SK-N-SH (cell line): ENCODE results near the gene AK3. TPM values are rescaled to one million over a fixed set of nuclear protein-coding genes. Genes with fewer than 3 reads are reported as not detected.

Experiments
- CTCF ChIA-PET: fragments of 300-600, 350-600 bp; formaldehyde crosslinking; extraction: SDS; loops from one replicate; lab custom pipeline; 2021; lab: Yijun Ruan, JAX
- POLR2A ChIA-PET: fragments of 350-600 bp; sonication (Branson Sonifier 250); formaldehyde crosslinking; extraction: SDS; loops from one replicate; lab custom pipeline; 2020; ENCODE audit warnings: antibody characterized with exemption, inconsistent platforms; lab: Yijun Ruan, JAX
- DNase-seq: peaks from one replicate; pipeline ENCODE4 v3.0.0; 2012
- H2AFZ ChIP-seq: fragments of 200-600 bp; sonication (generic); 2 replicates; pipeline ENCODE4 v1.8.1; 2016; ENCODE audit warnings: antibody characterized with exemption, mild to moderate bottlenecking, low read depth
- H3F3A ChIP-seq: fragments of 200-600 bp; sonication (generic); replicated peaks from 2 replicates; pipeline ENCODE3; 2016; ENCODE audit warnings: antibody characterized with exemption, mild to moderate bottlenecking; ENCODE audit not compliant: insufficient read depth
- H3K27ac ChIP-seq, 2 experiments: fragments of 200-500 bp in 1 of 2; fragments of 200-600 bp in 1 of 2; sonication (Bioruptor generic) in 1 of 2; sonication (generic), shearing (Covaris generic) in 1 of 2; 2 replicates each; pipeline versions ENCODE4 v1.5.1 to v1.6.1; 2014 to 2016; ENCODE audit warnings: low read depth in 2 of 2, inconsistent platforms in 1 of 2, low read length in 1 of 2, mild to moderate bottlenecking in 1 of 2, mixed read lengths in 1 of 2
- H3K27me3 ChIP-seq: fragments of 200-600 bp; sonication (generic), shearing (Covaris generic); 2 replicates; pipeline ENCODE4 v1.6.1; 2016; ENCODE audit warnings: mixed run types; ENCODE audit not compliant: insufficient read depth
- H3K36me3 ChIP-seq, 2 experiments: fragments of 200-500 bp in 1 of 2; fragments of 200-600 bp in 1 of 2; sonication (Bioruptor generic) in 1 of 2; sonication (generic) in 1 of 2; replicated peaks in 1 of 2; 2 replicates each; pipeline versions ENCODE3 to v1.5.1; 2014 to 2016; ENCODE audit warnings: low read length in 1 of 2, mild to moderate bottlenecking in 1 of 2; ENCODE audit not compliant: insufficient read depth in 2 of 2, control insufficient read depth in 1 of 2
- H3K4me1 ChIP-seq, 2 experiments: fragments of 200-500 bp in 1 of 2; fragments of 200-600 bp in 1 of 2; sonication (Bioruptor generic) in 1 of 2; sonication (generic), shearing (Covaris generic) in 1 of 2; 2 replicates each; pipeline versions ENCODE4 v1.5.1 to v1.6.1; 2014 to 2016; ENCODE audit warnings: low read depth in 1 of 2, low read length in 1 of 2, mixed run types in 1 of 2; ENCODE audit not compliant: insufficient read depth in 2 of 2, control insufficient read depth in 1 of 2
- H3K4me2 ChIP-seq: fragments of 200-600 bp; sonication (generic), shearing (Covaris generic); 2 replicates; pipeline ENCODE4 v1.6.1; 2017; ENCODE audit warnings: mixed run types
- H3K4me3 ChIP-seq, 2 experiments: fragments of 200-500 bp in 1 of 2; fragments of 200-600 bp in 1 of 2; sonication (Bioruptor generic) in 1 of 2; sonication (generic), shearing (Covaris generic) in 1 of 2; 2 replicates each; pipeline versions ENCODE4 v1.5.1 to v1.8.1; 2014 to 2016; ENCODE audit warnings: low read depth in 2 of 2, inconsistent platforms in 1 of 2, low read length in 1 of 2, mild to moderate bottlenecking in 1 of 2, mixed read lengths in 1 of 2, moderate library complexity in 1 of 2
- H3K79me2 ChIP-seq: fragments of 200-600 bp; sonication (generic); 2 replicates; pipeline ENCODE4 v1.8.1; 2017; ENCODE audit warnings: mild to moderate bottlenecking; ENCODE audit not compliant: insufficient read depth
- H3K9ac ChIP-seq: fragments of 200-600 bp; sonication (generic); 2 replicates; pipeline ENCODE4 v1.6.1; 2017; ENCODE audit warnings: mixed run types
- H3K9me2 ChIP-seq: fragments of 200-600 bp; sonication (generic); 2 replicates; pipeline ENCODE4 v1.6.1; 2017; ENCODE audit warnings: mixed run types
- H3K9me3 ChIP-seq: fragments of 200-600 bp; sonication (generic); 2 replicates; pipeline ENCODE4 v1.6.1; 2017; ENCODE audit warnings: mixed run types, mild to moderate bottlenecking, moderate library complexity
- H4K20me1 ChIP-seq: fragments of 200-600 bp; sonication (generic); 2 replicates; pipeline ENCODE4 v1.6.1; 2017; ENCODE audit warnings: mild to moderate bottlenecking, mixed run types; ENCODE audit not compliant: insufficient read depth
- ELF1 ChIP-seq: IDR thresholded peaks from 2 replicates; pipeline ENCODE4 v1.4.0; 2012
- EP300 ChIP-seq, 2 experiments: IDR thresholded peaks; 2 replicates each; pipeline versions ENCODE4 v1.4.0 to v1.6.1; 2012; ENCODE audit warnings: borderline replicate concordance in 1 of 2, low read depth in 1 of 2, low read length in 1 of 2
- FOSL2 ChIP-seq: IDR thresholded peaks from 2 replicates; pipeline ENCODE4 v1.4.0; 2012; ENCODE audit warnings: low read depth, mild to moderate bottlenecking, moderate library complexity, borderline replicate concordance
- FOXJ3 ChIP-seq: sonication (generic); formaldehyde crosslinking; IDR thresholded peaks from 2 replicates; pipeline ENCODE4 v1.5.1; 2020; ENCODE audit warnings: mild to moderate bottlenecking, missing genetic modification reagents
- GABPA ChIP-seq: IDR thresholded peaks from 2 replicates; pipeline ENCODE4 v1.4.0; 2012; ENCODE audit warnings: low read depth, mild to moderate bottlenecking
- JUND ChIP-seq: IDR thresholded peaks from 2 replicates; pipeline ENCODE4 v1.4.0; 2012
- NRF1 ChIP-seq: IDR thresholded peaks from 2 replicates; pipeline ENCODE4 v1.6.1; 2012; ENCODE audit warnings: low read depth, mild to moderate bottlenecking, low read length
- PBX3 ChIP-seq: IDR thresholded peaks from 2 replicates; pipeline ENCODE4; 2012
- RCOR1 ChIP-seq: fragments of 150-350 bp; IDR thresholded peaks from 2 replicates; pipeline ENCODE4 v1.6.1; 2017; ENCODE audit warnings: antibody characterized with exemption, low read length
- SMC3 ChIP-seq: IDR thresholded peaks from 2 replicates; pipeline ENCODE4 v1.6.1; 2012; ENCODE audit warnings: low read depth, low read length, improper control_type of control experiment
- TAF1 ChIP-seq: IDR thresholded peaks from 2 replicates; pipeline ENCODE4 v1.6.1; 2012; ENCODE audit warnings: low read depth, mild to moderate bottlenecking, low read length, moderate library complexity, borderline replicate concordance
- TCF12 ChIP-seq: IDR thresholded peaks from 2 replicates; pipeline ENCODE4 v1.4.0; 2012
- TEAD4 ChIP-seq: IDR thresholded peaks from 2 replicates; pipeline ENCODE4 v1.4.0; 2012; ENCODE audit warnings: mild to moderate bottlenecking, borderline replicate concordance; ENCODE audit not compliant: insufficient read depth
- YY1 ChIP-seq: IDR thresholded peaks from 2 replicates; pipeline ENCODE4 v1.4.0; 2012; ENCODE audit warnings: low read depth, mild to moderate bottlenecking
- ZBTB33 ChIP-seq: IDR thresholded peaks from 2 replicates; pipeline ENCODE4 v1.4.0; 2012; ENCODE audit warnings: low read depth, borderline replicate concordance
- WGBS: methylation state at CpG from one replicate; pipeline ENCODE4 v1.1.6; 2017; ENCODE audit warnings: low lambda C conversion rate; 5-methylcytosine and 5-hydroxymethylcytosine counted together
- polyA plus RNA-seq, 3 experiments: library from polyadenylated mRNA; depleted of rRNA; stranded (reverse); fragments of >200 nt; gene quantifications; 2 replicates each; pipeline ENCODE4 v1.2.3, GENCODE V29; 2012

Gene AK3
- polyA plus RNA-seq, 1 of the 3 experiments (the other 2 are of a cell fraction): 20.6 TPM

- CTCF ChIA-PET: interaction anchor here (1.1 kb wide), 1 partner anchor 92 kb away, joined by 3 read pairs; no protein-coding TSS in a partner anchor
- Histone ChIP-seq H3K4me3 (no peak overlapping the region), H3K79me2 (no peaks in the 10 kb centered on the region), H3K27me3 (no peaks in the 10 kb centered on the region), H3K4me2 (no peak overlapping the region), H3K9me3 (no peaks in the 10 kb centered on the region), H2AFZ (no peak overlapping the region), H3F3A (no peaks in the 10 kb centered on the region), H3K36me3 (no peaks in the 10 kb centered on the region), H3K27ac (no peak overlapping the region), H3K9ac (no peak overlapping the region), H3K9me2 (no peaks in the 10 kb centered on the region), H4K20me1 (no peaks in the 10 kb centered on the region), H3K4me1 (peaks cover 0 to 5% of the 10 kb centered on the region in 2 experiments; a peak in 3 of 4 replicates)
- no peak for DNase-seq
- POLR2A ChIA-PET: no interaction called here
- TF ChIP-seq JUND (no peak), TCF12 (no peak), NRF1 (no peak), EP300 (IDR thresholded peaks at IDR 0.05; ENCODE audit: borderline replicate concordance in 1 of 2, low read depth in 1 of 2, low read length in 1 of 2) (no peak)
- 98% methylated on average over 3 of the region's 3 CpGs for WGBS
Observed at GRCh38 chr9:4670591-4670990, 70.4 kb downstream of the AK3 start.

DNA sequence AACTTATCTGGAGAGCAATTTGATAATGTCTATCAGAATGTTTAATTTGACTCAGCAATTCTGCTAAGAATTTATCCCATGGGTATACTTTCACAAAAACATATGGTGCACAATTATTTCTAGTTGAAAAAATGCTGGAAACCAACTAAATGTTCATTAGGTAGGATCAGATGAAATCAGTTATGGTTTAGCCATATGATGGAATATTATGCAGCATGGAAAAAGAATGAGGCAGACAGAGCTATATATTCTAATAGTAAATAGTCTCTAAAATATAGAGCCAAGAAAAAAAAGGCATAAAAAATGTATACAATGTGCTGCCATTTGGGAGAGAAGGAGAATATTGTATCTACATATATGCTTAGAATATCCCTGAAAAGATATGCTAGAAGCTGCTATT lies 71.1 kb downstream of the AK3 start:
- no peak overlapping the region for H3K4me3 ChIP-seq
- ChIA-PET POLR2A (no interaction called here), CTCF (interaction anchor here (1.1 kb wide), 1 partner anchor 93 kb away, joined by 3 read pairs; no protein-coding TSS in a partner anchor)
- H3K9me2 ChIP-seq: no peaks in the 10 kb centered on the region
- H3K4me1 ChIP-seq: peaks cover 0 to 11% of the 10 kb centered on the region in 2 experiments; a peak in 3 of 4 replicates
- DNase-seq: no peak
- no peaks in the 10 kb centered on the region for H3K79me2 ChIP-seq
- H3K4me2 ChIP-seq: no peak overlapping the region
- H2AFZ ChIP-seq: no peak overlapping the region
- TF ChIP-seq GABPA (no peak), FOSL2 (no peak), ELF1 (no peak), PBX3 (no peak), FOXJ3 (no peak), ZBTB33 (no peak), RCOR1 (no peak), SMC3 (no peak), YY1 (no peak), TAF1 (no peak), TEAD4 (no peak)
- H3K27me3 ChIP-seq: no peaks in the 10 kb centered on the region
- no peaks in the 10 kb centered on the region for H3K9me3 ChIP-seq
- no peak overlapping the region for H3K9ac ChIP-seq
- H3F3A ChIP-seq: no peaks in the 10 kb centered on the region
- no peaks in the 10 kb centered on the region for H3K36me3 ChIP-seq
- no peaks in the 10 kb centered on the region for H4K20me1 ChIP-seq
- H3K27ac ChIP-seq: no peak overlapping the region
